ENCODE results near the gene SMIM35. TPM values are rescaled to one million over a fixed set of nuclear protein-coding genes. Genes with fewer than 3 reads are reported as not detected.
"Not testable (repeated sequence)": the region's sequence is repeated elsewhere in the genome, so short reads cannot be mapped to it uniquely, and the experiment has no call there.

Gene SMIM35
- total RNA-seq, 1 donor from 2014 or later, result not detected

DNA sequence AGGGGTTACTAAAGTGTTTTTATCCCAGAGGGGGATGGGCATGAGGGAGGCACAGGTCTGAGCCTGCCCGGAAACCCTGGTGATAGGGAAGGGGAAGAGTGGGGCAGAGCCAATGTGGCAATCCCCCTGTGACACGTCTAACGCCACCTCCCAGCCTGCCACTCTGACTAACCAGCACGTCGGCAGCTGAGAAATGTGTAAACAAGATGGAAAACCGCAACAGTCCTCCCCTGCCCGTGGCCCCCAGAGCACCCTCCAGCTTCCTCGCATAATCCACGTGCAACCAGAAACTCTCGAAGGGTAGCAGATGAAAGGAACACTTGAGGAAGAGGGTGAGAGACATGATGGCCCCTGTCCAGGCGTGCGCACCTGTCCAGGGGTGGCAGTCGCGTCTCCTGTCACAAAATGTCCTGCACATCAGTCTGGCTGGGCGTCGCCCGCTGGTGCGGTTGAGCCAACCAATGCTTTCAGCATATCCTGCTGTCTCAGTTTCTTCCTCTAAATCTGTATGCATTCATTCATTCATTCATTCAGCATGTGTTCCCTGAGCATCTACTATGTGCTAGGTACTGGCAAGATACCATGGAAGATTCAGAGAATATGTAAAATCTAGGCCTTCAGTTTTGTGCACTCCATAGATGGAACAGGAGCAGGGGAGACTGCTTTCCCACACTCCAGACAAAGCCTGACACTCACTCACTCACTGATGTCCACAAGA, 5.4 kb downstream of the SMIM35 start:
- no peak for DNase-seq (ENCODE audit: low spot score)

- DNase-seq (ENCODE audit: low spot score), result no peak
Observed at GRCh38 chr11:118080296-118080695, 6.5 kb downstream of the SMIM35 start.

- DNase-seq (ENCODE audit: low spot score), result no peak
Observed at GRCh38 chr11:118079491-118079890, 7.3 kb downstream of the SMIM35 start.

DNA sequence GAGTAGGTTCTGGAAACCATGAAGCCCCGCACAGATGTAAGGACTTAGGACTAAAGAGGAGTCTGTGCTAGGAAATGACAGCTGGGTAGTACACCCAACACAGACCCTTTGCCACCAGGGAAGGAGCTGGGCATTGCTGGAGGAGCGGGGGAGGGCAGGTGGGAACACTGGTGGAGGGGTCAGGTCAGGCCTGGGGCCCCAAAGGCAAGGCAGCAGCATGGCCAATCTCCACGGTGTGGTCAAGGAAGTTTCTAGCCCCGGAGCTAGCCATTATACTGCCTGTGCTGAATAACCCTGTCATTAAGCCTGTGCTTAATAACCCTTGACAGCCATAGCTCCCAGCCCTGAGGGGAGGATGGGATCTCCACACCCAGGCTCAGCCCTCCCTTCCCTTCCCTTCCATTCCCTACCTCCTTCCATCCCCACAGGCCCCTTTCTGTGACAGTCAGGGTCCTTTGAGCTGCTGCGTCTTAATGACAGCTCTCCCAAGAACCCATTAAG, 7.8 kb downstream of the SMIM35 start:
- DNase-seq (ENCODE audit: low spot score), result no peak

DNA sequence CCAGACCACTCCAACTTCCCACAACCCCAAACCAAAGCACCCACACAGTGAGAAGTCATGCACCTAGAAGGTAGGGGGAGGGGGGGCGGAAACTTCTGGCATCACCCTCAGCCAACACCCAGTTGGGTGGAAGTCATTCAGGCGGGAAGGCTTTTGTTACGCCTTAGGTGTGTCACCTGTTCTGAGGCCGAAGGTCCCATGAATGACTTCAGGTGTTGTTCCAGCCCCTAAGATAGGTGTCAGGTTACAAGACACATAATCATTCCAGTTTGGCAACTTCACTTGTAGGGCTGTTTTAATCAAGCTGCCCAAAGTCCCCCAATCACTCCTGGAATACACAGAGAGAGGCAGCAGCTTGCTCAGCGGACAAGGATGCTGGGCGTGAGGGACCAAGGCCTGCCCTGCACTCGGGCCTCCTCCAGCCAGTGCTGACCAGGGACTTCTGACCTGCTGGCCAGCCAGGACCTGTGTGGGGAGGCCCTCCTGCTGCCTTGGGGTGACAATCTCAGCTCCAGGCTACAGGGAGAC, 9.9 kb downstream of the SMIM35 start, which contains the start of gene TMPRSS4:
TMPRSS4 (plus strand) TSS at position 325 of the 528 bp plus-strand sequence. CDS start 225 bp downstream, outside the sequence.
- DNase-seq (ENCODE audit: low spot score), result peak; percentile 87

GRCh38 chr11:118074785-118075184, 12.0 kb downstream of the SMIM35 start:
- DNase-seq (ENCODE audit: low spot score), result peak; percentile 64

- no peak for DNase-seq (ENCODE audit: low spot score)
Observed at GRCh38 chr11:118074091-118074685, 12.6 kb downstream of the SMIM35 start.

DNA sequence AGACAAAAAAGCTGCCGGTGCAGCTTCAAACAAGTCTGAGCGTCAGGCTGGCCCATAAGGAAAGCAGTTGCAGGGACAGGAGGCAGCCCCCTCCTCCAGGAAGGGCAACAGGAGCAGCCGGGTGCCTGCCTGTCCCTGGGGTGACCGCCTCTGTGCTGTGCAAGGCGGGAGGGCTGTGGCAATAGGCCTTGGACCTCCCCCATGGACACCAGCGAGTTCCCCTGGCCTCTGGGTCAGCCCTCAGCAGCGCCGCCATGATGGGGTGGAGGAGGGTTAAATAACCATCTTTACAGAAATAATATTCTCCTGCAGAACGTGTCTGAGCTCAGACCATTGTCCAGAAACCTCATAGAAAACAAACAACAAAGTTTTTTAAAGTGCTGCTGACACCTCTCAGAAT, 13.2 kb downstream of the SMIM35 start:
- no peak for DNase-seq (ENCODE audit: low spot score)

- DNase-seq (ENCODE audit: low spot score), result no peak
Observed at GRCh38 chr11:118071416-118072030, 15.2 kb downstream of the SMIM35 start.

GRCh38 chr11:118068945-118069612, 17.7 kb downstream of the SMIM35 start:
- no peak for DNase-seq (ENCODE audit: low spot score)

DNA sequence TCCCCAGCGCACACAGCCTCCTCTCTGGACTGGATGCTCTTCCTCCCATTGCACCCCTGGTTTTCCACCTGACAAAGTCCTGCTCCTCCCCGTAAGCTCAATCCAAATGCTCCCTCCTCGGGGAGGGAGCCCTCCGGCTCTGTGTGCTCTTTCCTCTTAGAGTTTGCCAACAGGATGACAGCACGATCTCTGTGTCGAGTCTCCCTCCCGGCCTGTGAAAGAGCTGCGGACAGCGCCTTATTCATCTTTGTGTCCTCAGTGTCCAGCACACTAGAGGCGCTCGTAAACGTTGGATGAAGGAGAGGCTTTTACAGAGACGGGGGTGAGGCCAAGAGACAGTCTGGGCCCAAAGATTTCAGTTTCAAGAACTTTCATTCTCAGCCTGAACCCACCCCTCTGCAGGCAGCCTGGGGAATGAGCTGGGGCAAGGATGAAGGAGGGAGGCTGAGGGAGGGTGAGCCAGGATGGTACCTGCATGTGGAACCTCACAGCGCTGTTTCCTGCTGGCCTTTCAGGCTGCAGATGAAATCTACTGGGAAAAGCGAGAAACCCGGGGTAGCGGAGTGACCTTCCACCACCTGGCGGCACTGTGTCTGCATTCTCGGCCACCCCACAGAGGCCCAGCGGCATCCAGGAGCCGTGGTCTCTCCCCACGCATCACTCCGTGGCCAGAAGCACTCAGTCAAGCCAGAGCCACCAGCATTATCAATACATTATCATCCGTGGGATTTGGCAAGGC, 18.4 kb downstream of the SMIM35 start:
- no peak for DNase-seq (ENCODE audit: low spot score)

DNA sequence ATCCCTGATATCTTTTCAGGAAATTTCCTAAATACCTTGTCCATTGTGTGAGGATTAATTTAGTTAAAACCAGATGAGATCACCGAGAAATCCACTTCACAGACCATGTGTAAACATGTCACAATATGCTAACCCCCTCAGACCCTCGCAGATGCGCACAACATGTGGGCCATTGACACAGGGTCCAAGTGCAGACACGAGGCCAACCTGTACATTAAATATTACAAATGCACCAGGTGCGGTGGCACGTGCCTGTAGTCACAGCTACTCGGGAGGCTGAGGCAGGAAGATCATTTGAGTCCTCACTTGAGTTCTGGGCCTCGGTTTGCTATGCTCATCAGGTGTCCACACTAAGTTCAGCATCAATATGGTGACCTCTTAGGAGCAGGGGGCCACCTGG, 19.8 kb downstream of the SMIM35 start:
- DNase-seq (ENCODE audit: low spot score), result no peak

- DNase-seq (ENCODE audit: low spot score), result no peak
Observed at GRCh38 chr11:118065384-118065783, 21.4 kb downstream of the SMIM35 start.

DNA sequence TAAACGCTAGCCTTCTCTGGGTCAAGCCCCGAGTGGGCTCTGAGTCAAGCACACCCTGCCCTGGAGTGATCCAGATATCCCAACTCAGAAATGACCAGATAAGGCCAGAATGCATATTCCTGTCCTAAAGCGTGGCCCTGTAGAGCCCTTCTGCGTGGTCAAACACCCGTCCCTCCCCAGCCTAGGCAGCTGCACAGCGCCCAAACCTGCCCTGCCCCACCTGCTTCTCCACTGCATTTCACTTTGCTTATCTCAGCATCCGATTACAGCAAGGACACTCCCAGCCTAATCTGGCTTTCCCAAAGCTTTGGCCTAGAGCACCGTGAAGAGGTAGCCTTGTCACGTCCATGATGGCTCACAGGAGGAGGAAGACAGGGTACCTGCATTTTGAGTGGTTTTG, 21.8 kb downstream of the SMIM35 start:
- no peak for DNase-seq (ENCODE audit: low spot score)

GRCh38 chr11:118062631-118063030, 24.1 kb downstream of the SMIM35 start:
- DNase-seq (ENCODE audit: low spot score), result not testable (repeated sequence)

GRCh38 chr11:118062181-118062580, 24.6 kb downstream of the SMIM35 start:
- not testable (repeated sequence) for DNase-seq (ENCODE audit: low spot score)

DNA sequence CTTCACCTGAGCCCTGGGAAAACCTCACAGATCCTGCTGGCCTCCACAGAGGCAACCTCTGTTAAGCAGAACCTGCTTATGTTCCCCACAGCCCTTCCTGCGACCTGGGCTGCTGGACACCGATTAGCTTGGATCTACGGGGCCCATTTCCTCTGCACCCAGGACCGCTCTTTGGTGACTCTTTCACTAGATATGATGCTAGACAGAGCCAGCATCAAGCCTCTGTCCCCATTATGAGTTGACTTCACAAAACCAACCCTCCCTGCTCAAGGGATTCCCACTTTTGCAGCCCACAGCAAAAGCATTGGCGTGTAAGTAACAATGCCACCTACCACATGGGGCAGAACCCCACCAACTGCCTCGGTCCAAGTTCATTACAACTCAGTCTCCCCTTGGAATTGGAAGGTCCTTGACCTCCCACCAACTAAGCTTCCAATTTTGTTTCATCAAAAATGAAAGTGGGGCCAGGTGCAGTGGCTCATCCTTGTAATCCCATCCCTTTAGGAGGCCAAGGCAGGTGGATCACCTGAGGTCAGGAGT, 25.1 kb downstream of the SMIM35 start:
- DNase-seq (ENCODE audit: low spot score), result no peak

GRCh38 chr11:118060869-118061268, 25.9 kb downstream of the SMIM35 start:
- DNase-seq (ENCODE audit: low spot score), result no peak

DNA sequence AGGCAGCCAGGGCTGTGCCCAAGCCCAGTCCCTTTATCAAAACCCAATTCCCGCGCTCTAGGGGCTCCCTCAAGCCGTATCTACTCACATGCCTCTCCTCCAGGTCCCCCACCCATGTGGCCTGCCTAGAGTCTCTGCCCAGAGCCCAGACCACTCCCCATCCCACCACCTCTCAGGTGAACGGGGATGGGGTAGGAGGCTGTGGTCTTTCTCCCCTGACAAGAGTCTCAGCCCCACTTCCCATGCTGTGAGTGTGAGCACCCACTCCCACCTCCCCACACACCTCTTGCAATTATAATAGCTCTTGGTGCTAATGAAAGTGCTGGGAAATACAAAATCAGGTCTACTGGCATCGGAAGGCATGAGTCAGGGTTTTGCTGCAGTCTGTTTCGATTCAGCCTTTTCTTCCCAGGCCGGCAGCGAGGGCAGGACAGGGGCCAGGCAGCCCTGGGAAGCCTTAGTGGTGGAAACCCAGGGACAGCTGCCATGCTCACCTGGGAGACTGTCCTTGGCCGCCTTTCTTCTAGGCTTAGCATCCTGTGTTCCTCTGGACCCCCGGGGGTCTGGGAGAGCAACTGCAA, 26.6 kb downstream of the SMIM35 start:
- no peak for DNase-seq (ENCODE audit: low spot score)

DNA sequence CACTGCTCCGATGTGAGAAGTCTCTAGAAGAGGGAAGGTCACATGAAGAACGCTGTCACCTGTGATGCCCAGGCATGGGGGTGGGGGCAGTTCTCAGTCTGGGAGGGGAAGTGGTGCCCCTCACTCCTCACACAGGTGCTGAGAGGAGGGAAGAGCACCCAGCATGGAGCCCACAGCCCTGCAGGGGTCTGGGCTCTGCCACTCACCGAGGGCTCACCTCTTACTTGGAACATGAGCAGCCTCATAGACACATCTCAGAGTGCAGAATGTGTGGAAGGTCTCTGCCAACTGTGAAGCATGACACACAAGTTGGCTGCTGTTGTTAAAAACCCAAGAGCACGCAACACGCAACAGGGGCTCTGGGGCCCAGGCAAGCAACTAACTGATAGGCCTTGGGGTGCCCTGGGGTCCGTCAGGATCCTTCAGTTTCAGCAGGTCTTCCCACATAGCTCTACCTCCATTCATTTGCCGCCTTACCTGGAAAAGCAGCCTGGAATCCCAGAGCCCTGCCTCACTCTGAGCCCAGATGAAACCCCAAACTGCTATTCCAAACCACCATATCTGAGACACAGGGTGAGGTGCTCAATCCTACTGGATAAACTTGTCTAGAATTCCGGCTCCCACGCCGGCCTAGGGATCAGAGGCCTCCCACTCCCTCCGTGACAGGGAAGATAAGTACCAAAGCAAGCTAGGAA, 27.4 kb downstream of the SMIM35 start:
- no peak for DNase-seq (ENCODE audit: low spot score)

Measured in mucosa of gallbladder (tissue), 1 donor.